HL-60/S4 treated with phorbol 12-myristate 13-acetate at 8.2 ng/mL for 4 days and 3 days (cell line): Measurements from ENCODE around the gene RELCH.

Source experiments
- in situ Hi-C: fragments of 300-500 bp; cut with MboI; formaldehyde crosslinking; loops from 2 replicates; pipeline ENCODE4 v1.15.0; 2022; ENCODE audit warnings: low sequenced_read_pairs

Gene RELCH

DNA sequence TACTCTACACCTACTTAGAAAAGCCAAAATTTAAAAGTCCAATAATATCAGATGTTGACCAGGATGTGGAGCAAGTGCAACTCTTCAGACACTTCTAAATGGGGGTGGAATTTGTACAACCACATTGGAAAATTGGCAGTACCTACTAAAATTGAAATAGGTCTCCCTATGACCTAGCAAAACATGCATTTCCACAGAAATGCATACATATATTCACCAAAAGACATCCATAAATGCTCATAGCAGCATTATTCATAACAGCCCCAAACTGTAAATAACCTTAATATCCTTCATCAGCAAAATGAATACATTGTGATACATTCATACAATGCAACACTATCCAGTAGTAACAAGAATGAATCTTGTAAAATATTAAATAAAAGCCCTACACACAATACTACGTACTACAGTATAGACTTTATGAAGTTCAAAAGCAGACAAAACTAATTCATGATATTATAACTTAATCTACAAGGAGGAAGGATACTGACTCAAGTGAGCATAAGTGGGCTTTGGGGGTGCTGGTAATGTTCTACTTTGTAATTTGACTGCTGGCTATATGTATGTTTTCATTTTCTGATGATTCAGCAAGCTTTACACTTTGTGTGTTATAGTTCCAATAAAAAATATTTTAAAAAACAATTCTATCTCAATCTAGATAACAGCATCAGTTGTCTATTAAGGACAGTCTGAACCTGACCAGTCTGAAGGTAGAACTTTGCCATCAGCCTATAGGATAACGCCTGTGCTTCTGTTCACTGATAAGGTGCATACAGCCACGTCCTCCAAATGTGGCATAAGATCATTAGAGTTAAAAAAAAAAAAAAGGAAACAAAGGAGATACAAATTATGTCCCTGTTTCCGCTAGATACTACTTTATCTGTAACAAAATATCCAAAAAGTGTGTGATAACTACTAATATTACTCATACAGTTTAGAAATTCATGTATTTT, 131.4 kb downstream of the RELCH start:
- in situ Hi-C loops: no loop called here

DNA sequence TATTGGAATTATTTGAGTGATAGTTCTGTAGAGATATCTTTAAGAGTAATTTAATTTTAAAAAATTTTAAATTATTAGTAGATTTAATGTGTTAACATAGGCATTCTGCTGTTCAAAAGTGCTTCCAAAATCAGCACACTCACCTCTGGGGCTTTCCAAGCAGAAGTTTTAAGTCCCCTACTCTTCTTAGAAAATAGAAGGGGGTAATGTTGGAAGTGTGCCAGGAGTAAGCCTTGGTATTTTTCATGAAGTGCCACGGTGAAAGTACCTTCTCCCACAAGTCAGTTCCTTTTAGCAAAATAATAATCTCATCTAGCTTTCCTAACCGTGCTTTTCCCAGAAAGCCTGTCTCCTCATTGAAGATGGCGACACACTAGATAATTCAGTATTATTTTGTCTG, 134.1 kb downstream of the RELCH start:
- in situ Hi-C loops: no loop called here

DNA sequence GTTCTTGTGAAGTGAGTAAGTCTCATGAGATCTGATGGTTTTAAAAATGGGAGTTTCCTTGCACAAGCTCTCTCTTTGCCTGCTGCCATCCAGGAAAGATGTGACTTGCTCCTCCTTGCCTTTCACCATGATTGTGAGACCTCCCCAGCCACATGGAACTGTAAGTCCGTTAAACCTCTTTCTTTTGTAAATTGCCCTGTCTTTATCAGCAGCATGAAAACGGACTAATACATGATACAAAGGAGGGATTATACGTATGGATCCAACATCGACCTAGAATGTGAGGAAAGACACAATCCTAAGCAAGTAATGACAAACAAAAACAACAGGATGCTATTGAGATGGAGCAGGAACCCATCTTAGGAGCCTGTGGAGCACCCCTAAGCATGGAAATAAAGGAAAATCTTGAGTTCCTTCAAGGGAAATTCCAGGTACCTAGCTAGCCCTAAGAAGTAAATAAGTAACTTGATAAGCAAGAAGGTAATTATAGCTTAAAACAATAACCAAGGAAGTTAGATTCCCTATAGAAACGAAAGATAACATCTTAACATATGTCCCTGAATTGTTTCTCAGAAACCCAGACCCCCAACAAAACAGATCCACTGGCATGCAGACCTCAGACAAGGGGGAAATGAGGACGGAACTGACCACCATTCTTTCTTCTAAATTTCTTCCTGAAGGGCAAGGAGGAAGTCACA, 136.6 kb downstream of the RELCH start:
- in situ Hi-C loops: no loop called here

DNA sequence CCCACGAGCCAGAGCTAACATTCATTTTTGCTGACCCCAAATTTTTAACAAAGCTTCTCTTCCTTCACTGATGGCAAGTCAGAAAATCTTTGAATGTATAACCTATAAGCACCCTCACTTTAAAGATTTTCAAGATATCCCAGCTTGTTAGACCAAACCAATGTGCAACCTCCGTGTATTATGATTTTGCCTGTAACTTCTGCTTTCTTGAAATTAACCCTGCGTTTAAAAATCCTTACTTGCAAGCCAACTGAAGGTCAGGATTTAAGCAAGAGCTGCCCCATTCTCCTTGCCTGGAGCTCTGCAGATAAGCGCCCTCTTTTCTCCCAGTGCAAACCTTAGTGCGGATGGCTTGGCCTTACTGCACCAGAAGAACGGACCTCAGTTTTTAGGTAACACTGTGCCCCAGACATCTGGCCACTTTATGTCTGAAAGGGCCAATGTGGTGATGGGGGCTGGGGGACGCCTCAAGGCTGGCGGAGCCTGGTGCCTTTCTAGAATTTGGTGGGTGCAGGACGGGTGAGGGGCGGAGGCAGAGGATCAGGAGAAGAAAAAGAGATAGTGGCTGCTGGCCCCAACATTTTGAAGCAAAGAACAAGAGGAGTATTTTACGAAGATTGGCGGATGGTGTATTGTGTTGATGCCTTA, 137.2 kb downstream of the RELCH start:
- in situ Hi-C loops: no loop called here

- in situ Hi-C loops: no loop called here
Measured at GRCh38 chr18:62324917-62325805, 138.1 kb downstream of the RELCH start, which contains the start of gene TNFRSF11A. TNFRSF11A (plus strand) TSS chr18:62325310; CDS start chr18:62325353, 43 bp downstream.

DNA sequence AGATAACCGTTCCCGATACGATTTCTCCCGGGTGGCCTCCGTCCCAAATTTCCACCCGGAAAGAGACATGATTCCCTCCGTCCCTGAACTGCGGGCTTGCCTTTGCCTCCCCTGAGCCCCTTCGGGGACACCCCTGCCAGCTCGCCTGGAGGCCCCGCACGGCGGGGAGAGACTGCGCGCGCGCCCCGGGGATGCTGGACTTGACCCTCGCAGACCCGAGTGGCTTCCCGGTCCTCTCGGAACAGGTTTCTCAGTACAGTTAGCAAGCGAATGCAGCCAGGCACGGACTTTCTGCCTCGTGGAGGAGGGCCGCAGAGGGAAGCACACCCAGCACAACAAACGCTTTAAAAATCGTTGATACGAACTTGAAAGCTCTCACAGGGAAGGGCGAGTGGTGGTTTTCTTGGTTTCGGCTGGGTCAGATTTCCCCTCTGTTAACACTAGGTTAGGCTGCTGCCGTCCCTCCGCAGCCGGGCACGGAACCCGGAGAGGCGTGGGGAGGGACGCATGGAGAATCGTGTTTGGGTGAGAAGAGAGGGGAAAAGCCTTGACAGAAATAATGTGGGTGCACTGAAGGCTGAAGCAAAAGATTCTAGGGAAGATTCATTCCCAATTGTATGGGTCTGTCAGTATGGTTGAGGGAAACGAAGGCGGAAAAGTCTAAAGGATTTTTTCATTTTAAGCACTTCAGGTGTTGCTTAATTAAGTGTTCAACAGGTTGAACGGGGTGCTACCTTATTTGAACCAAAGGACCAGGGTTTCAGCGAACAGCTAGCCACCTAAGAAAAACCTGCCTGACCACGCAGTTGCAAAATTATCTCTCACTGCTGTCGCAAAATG, 139.0 kb downstream of the RELCH start:
- in situ Hi-C loops: no loop called here

DNA sequence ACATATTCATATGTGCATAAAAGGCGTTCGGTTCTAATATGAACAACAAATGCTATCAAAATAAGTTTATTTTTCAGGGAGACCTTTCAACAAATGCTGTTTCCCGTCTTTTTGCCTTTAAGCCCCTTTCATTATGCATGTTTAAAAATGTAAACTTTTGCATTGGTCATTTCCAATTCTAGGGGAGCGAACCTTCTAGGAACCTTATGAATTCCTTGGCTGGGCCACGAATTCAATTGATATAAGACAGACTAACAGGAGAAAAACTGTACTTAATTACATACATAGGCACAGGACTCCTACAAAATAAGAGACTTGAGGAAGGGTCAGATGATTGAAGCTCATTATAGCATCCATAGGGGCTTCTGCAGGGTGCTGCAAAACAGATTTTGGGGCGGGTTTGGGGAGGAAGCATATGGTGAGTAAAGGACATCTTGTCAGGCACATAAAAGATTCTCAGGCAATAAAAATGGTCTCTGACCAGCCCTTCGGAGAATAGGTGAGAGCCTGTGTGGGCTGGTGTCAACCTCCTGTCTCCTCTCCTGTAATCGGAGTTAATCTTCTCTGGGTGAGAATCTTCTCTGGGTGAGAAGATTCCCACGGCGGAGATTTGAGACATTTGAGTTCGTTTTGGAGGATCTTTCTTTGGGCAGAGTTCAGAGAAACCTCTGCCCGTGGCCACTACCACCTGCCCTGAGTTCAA, 139.7 kb downstream of the RELCH start:
- in situ Hi-C loops: no loop called here

DNA sequence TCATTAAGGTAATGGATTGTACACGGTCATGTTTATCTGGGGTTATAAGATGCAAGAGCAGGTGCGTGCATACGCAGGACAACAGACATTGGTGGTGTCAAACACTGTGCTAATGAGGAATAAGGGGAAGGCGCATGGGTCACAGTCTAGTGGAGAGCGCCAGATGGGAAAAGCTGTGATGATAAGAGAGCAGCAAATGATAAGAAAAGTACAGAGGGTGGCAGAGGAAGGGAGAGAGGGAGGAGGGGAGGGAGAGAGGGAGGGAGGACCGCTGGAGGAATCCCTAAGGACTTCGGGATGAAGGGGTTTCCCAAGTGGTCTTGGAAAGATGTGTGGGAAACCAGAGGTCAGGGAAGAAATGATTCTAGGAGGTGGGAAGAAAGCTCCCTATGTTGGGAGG, 140.9 kb downstream of the RELCH start:
- in situ Hi-C loops: no loop called here

- in situ Hi-C loops: no loop called here
Measured at GRCh38 chr18:62328586-62329525, 141.8 kb downstream of the RELCH start.

DNA sequence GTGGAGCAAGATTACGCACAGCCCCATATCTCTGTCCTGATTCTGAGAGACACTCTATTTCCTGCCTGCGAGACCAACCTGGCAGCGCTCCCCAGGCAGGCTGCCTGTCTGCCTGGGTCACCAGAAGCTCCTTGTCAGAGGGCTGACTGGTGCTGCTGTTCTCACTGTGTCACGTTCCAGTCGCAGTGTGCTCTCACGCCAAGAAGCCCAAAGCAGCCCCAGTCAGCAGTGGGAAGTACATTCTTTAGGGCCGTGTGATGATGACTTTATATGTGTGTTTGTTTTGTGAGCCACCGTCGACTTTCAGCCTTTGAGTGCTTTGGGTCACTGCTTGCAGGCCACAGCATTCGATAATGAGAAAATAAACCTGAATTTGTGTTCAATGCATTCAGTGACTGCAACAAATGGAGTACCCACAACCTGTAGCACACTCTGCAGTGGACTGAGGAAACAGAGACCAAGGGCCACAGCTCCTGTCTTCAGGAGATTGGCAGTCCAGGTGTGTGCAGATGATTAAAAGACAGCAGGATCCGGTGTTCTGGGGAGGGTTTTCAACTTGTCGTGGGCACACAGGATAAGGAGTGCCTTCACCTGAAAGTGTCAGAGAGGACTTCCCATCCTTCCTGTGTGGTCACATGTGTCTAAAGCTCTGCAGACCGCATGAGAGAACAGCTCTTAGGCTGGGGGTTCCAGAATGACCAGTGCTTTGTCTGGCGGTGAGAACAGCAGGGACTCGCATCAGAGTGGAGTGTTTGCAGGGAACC, 142.8 kb downstream of the RELCH start:
- in situ Hi-C loops: no loop called here

DNA sequence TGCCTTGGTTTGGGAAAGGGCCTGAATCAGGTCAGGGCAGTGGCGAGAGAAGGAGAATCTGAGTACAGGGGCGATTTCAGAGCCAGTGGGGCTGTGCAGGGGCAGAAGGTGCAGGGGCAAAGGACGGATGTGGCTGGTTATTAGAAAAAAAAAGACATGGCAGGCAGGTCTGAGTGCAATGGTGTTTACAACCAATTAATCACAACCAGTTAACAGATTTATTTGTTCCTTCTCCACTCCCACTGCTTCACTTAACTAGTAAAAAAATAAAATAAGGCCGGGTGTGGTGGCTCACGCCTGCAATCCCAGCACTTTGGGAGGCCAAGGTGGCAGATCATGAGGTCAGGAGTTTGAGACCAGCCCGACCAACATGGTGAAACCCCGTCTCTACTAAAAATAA, 143.6 kb downstream of the RELCH start:
- in situ Hi-C loops: no loop called here

DNA sequence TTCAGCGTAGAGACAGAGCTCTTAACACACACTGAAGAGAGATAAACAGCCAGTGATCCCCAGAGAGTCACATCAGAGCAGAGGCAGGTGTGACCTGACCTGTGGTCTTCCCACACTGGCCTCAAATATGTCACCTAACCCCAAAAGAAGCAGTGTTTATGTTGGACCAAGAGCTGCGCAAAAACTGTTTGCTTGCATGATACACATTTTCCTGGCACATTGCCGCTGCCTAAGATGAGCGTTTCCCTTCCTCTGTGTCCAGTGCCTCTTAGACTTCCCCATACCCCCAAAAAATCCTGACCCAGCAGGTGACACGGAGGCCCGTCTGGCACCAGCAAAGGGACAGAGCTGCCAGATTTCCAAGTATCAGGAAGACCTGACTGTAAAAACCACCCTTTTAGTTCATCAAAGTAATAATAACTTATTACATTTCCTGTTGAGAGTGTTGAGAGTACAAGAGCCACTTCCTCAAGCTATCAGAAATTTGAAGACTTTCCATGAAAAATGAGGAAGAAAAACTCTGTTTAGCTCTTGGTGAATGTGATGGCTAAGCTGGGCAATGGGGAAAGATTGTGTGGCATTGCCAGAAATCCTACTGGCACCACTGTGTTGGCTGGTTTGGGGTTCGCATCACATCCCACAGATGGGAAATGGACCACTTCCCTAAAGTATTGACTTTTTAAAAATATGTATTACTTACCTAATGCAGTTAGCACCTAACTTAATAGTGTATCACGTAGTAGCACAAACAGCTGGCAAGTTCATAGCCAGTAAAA, 144.7 kb downstream of the RELCH start:
- in situ Hi-C loops: no loop called here

DNA sequence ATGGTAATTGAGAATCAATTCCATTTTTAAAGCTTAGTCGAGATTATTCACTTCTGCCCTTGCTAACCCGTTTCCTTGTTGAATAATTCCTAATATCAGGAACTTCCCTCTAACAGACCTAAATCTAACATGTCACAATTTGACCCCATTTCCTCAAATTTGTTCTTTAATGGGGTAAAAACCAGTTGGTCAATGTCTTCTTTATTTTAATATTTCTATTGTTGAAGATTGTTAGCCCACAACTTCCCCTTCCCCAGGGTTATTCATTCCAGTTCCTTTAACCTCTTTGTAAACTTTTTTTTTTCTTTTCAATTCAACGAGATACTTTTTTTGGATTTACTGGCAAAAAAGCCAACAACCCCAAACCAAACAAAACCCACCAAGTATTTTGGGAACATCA, 145.4 kb downstream of the RELCH start:
- in situ Hi-C loops: no loop called here

DNA sequence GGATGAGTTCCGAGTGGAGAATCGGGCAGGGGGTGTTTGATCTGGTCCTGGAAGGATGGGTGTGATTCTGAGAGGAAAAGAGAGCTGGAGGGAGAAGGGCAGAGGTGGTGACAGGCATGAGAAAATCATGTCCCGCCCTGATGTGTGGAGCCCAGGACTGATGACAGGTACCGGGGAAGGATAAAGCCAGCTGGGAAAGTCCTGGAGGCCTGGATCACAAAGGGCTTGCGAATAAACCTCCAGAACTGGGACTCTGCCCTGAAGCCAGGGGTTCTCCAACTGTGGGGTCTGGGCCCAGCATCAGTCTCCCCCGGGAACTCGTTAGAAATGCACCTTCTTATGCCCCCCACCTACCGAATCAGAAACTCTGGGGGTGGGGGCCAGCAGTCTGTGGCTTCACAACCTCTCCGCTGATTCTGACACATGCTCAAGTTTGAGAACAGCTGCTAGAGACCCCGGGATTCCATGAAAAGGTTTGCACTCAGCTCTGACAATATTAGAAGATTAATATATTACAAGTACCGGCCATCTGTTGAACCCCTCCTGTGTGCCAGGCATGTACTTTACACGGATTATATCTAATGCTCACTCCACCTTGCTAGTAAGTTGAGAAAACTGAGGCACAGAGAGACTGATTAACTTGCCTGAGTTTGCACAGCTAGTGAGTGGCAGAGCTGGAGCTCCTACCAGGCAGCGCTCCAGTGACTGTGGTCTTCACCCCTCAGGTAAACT, 146.1 kb downstream of the RELCH start:
- in situ Hi-C loops: no loop called here

GRCh38 chr18:62334120-62334519, 147.1 kb downstream of the RELCH start:
- in situ Hi-C loops: no loop called here

DNA sequence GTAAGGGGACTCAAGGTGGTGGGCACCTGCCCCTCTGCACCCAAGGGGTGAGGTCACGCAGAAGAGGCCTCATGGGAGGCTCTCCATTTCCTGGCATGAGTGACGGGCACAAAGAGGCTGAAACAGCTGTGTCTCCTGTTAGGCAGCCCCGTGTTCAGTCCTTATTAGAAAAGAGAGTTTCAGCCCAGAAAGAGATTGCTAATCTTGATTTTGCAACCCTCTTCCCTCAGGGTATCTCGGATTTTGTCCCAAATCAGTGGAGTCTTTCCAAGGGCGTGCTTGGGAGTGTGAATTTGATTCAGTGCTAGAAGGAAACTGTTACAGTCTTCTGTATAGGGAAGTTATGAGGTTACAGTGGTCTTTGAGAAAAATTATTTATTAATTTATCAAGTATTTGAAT, 148.4 kb downstream of the RELCH start:
- in situ Hi-C loops: no loop called here
